PC-9 (cell line): ENCODE measurements around the gene GAL.
"Not testable (repeated sequence)": the region's sequence is repeated elsewhere in the genome, so short reads cannot be mapped to it uniquely, and the experiment has no call there.

Source experiments
- CTCF ChIP-seq: fragments of 200-600 bp; sonication (generic); conservative IDR thresholded peaks from 2 replicates; pipeline ENCODE4 v1.6.1; 2017; ENCODE audit warnings: mixed run types, antibody characterized with exemption, mild to moderate bottlenecking, moderate library complexity
- EZH2 ChIP-seq: fragments of 200-600 bp; sonication (generic); IDR thresholded peaks from 2 replicates; pipeline ENCODE4 v1.8.0; 2017; ENCODE audit warnings: antibody characterized with exemption, low read depth

GRCh38 chr11:68635883-68636282 lies 48.5 kb upstream of the GAL start:
- not testable (repeated sequence) for TF ChIP-seq CTCF, EZH2
